ENCODE results near the gene IGSF5. TPM values are rescaled to one million over a fixed set of nuclear protein-coding genes. Genes with fewer than 3 reads are reported as not detected.
"Not testable (repeated sequence)": the region's sequence is repeated elsewhere in the genome, so short reads cannot be mapped to it uniquely, and the experiment has no call there.

Gene IGSF5
- total RNA-seq, 1 donor from 2014 or later, result not detected

DNA sequence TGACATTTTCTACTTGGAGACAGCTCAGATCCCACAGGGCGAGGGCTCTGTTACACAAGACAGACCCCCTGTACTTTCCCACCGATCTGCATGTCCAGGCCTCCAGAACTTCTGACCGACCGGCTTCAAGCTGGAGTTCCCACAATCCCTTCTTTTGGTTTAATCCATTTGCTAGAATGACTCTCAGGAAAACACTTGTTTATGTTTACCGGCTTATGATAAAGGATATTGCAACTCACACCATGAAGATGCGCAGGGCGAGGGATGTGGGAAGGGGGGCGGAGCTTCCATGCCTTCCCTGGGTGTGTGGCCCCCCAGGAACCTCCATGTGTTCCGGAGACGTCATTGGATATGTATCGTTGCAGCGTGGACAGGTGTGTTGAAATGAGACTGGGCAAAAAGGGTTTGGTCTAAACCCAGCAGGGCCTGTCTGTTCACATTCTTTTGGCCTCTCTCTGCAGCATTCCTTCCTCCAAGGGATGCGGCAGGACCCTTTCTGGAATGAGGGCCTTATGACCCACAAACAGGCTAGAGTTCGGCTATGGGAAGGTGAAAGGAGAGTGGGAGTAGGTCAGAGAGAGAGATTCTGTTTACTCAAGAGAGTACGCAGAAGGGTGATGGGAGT is 7.5 kb upstream of the IGSF5 start:
- DNase-seq (ENCODE audit: low spot score), result no peak

DNA sequence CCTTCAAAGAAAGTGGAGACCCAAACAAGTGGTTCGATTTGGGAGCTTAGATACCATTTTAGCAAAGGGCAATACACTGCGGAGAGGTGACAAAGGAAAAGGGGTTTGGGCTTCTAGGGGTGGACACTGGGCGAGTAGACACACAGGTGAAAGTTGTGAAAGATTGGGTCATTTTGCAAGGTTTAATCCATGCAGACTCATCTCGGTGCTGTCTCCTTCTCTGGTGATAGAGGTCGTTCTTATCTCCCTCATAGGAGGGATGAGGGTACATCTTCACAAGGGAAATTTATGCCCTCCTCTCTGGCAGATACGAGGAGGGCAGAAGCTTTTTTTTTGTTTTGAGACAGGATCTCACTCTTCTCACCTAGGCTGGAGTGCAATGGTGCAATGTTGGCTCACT is 6.4 kb upstream of the IGSF5 start:
- no peak for DNase-seq (ENCODE audit: low spot score)

DNA sequence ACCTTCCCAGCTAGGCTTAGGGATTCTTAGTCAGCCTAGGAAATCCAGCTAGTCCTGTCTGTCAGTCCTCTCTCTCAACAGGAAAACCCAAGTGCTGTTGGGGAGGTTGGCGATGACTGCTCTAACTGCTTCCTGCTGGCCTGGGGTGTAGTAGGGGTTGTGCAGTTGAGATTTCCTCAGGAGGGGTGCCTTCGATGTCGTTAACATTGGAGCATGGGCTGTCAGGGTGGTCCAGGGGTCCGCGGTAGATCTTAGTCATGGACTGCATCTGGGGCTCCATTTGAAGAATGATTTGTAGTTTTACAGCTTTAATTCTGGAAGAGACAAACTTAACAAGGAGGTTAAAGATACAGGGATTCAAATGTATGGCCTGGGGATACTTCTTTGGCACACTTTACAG is 5.5 kb upstream of the IGSF5 start:
- DNase-seq (ENCODE audit: low spot score), result not testable (repeated sequence)

DNA sequence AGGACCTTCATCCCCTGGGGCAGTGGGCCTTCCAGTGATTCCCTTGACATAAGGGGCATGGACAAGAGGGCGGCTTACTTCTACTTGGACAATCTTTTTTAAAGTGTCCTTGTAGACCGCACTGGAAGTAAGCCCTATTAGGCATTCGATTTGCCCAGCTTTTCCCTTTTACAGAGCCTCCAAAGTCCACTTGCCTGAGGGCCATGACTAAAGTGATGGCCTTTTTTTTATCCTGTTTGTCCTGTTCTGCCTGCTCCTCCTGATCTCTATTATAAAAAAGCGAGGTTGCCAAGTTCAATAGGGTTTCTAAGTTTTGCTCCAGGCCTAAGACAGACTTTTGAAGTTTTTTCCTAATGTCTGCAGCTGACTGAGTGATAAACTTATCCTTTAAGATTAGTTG is 2.4 kb upstream of the IGSF5 start:
- DNase-seq (ENCODE audit: low spot score), result not testable (repeated sequence)

DNA sequence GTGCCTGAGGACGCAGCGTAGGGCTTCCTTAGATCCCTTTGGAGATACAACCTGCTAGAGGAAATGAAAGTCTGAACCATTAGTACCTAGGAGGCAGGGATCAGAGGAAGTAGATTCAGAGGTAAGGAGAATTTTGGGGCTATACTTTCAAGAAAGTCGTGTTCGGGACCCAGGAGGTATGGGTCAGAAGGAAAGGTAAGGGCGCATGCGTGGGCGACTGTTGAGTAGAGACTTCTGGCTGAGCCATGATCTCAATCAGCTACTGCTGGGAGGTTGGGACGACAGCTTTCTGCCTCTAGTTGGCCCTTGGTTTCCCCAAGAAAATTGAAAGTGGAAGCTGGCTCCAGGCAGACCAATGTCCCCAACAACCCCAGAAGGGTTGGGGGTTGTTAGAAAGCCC is 349 bp downstream of the IGSF5 start:
- not testable (repeated sequence) for DNase-seq (ENCODE audit: low spot score)

DNA sequence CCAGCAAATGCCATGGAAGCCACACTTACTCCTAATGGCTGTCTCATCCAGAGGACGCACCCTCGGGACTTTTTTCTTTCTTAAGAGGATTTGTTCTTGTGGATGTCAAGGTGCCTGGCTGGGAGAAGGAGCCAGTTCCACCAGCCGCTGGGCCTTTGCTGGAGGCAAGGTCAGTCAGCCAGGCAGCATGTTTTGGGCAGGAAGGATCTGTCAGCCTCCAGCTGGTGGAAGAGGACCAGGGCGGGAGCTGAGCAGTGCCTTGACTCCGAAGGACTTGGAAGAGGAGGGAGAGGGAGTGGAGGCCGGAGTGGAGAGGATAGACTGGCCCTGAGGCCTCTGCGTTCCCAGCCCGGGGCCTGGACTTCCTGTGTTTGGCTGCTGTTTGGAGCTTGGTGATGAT is 5.7 kb downstream of the IGSF5 start:
- no peak for DNase-seq (ENCODE audit: low spot score)

DNA sequence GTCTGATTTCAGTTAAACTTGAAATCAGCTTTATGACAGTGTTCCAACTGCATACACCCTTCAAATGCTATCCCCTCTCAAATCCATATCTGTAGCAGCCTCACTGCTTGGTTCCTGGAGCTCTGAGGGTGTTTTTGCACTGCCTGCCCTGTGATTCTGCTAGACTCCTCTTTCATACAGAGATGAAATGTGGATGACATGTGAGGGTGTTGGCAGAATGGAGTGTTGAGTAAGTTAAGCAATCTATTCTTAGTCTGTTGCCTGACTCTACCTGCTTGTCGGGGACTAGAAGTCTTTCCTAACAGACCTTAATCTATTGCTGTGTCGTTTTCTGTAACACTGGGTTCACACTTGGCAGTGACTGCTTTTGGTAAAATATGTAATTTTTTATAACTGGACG is 9.8 kb downstream of the IGSF5 start:
- DNase-seq (ENCODE audit: low spot score), result no peak

DNA sequence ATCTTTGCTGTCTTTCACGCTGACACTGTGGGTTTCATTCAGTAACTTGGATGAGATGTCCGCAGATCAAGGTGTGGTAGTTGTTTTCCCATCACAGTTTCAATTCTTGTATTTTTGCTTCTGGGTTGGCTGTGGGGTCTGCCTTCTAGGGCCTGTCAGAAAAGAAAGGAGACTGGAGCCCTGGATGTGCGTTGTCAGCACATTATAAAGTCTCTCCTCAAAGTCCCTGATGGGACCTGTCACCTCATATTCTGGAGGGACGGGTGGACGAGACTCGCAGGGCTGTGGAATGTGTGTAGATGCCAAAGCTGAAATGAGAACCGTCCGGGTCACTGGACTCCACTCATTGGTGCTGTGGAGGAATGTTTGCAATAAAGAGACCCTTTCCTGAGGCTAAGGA is 11.3 kb downstream of the IGSF5 start:
- DNase-seq (ENCODE audit: low spot score), result no peak

DNA sequence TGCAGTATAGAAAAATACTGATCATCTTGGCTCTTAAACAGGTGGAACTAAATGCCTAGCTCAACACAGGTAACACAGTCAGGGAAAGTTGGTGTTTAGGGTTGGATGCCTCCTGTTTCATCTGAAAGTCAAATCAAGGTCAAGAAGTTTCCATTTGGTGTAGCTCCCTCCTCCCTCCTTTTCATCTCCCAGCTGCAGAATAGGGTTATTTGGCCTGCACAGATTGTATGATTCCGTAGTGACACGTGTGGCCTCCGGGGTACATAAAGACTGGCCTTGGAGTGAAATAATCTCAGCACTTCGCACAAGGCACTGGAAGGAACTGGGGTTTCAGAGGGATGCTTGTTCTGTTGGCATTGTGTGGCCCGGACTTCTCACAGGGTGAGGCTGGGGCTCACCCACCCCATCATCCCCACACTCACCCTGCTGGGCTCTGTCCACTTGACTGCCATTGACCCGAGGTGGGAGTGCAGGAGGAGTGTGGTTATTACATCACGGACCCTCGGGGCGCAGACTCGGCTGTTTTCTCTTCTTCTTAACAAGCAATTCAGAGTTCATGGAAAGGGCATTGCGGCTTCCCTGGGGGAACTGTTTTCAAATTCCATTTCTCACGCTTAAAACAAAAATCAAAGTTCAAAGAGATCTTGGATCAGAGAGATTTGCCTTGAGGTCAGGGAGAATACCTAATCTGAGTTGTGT is 18.4 kb downstream of the IGSF5 start:
- DNase-seq (ENCODE audit: low spot score), result no peak

DNA sequence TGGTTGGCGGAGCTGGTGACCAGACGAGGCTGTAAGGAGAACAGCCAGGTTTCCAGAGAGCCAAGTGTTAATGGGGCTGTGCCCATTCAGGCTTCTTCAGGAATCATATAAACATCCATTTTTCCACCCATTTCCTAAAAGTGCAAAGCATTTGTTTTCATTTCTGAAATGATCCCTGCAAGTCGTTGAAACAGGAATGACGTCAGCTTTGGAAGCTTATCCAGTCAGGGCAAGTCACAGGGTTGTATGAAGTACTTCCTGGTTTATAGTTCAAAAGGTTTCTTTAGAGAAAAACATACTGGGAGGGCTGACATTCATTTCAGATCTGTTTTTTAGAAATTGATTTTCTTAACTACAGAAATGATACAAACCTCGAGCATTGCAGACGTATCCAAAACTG is 29.2 kb downstream of the IGSF5 start:
- no peak for DNase-seq (ENCODE audit: low spot score)

DNA sequence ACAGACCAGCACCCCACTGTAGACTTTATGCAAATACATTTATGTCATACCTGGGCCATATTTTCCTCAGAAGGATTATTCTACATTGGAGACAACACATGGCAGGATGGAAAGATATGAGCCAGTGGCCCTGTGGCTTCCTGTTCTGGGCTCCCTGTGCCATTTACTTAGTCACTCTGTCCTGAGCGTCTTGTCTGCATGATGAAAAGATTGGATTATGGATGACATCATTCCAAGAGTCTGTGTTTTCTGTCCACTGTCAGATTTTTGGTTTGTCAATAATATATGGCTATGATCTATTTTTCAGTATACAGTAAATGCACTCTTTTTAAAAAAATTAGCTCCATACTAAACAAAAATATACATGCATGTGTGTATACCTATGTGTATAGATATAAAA is 30.8 kb downstream of the IGSF5 start:
- DNase-seq (ENCODE audit: low spot score), result no peak

DNA sequence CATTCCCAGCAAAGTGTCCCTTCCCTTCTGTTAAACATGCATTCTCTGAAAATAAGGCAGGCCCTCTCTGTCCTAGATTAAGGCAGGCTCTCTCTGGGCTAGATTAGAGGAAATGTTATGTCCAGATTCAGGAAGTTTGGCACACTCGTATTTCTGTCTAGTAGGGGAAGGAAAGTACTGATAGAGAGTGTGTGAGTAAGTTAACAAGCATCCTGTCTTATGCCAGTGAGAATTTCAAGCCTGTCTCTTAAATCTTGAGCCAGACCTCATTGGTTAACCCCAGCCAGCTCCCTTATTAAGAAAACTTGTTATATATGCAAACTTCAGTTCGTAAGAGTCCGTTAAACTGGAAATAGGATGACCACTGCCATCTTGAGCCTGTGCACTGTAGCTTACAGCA is 31.6 kb downstream of the IGSF5 start:
- DNase-seq (ENCODE audit: low spot score), result no peak

DNA sequence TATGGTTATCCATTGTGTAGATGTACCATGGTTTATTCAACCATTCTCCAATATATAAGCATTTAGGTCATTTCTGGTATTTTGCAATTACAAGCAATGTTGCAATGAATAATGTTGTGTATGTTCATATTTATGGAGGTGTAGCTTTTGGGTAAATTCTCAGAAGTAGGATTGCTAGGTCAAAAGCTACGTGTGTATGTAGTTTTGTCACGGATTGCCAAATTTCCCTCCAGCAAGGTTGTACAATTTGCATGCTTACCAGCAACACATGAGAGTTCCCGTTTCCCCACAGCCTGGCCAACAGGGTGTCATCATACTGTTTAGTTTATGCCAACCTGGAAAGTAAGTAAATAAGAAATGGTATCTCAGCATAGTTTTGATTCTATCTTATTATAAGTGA is 36.3 kb downstream of the IGSF5 start:
- no peak for DNase-seq (ENCODE audit: low spot score)

DNA sequence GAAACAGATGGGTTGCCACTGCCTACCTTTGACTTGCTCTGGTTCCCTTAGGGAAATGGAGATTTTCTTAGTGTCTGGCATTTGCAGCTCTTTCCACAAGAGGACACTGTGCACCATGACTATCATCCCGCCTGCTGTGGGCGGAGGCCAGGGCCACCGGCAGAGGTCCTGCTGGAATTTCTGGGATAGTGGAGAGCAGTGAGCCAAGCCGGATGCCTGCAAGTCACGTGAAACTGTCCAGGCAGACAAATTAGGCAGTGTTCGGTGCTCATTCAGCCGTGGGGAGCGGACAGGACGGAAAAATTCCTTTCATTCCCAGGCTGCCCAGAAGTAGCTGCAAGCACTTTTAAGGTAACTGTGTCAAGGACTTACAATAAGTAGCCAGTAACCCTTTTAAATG is 43.4 kb downstream of the IGSF5 start:
- DNase-seq (ENCODE audit: low spot score), result no peak

DNA sequence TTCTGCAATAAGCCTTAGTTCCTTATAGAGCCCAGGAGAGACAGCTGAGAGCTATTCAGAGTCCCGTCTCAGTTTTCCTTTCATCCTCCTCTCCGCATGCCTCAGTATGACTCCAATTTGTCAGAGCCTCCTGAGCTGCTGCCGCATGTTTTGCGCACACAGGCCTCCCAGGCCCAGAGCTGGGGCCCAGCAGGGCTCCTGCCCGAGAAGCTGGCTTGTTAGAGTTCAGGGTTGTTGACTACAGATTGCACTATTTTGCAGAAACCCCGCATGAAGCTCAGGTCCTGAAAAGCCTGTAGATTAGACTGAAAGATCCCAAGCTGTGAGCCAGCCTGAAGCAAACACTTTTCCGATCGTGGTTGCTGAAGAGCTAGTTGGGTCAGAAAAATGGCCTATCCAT is 51.5 kb downstream of the IGSF5 start:
- DNase-seq (ENCODE audit: low spot score), result no peak

DNA sequence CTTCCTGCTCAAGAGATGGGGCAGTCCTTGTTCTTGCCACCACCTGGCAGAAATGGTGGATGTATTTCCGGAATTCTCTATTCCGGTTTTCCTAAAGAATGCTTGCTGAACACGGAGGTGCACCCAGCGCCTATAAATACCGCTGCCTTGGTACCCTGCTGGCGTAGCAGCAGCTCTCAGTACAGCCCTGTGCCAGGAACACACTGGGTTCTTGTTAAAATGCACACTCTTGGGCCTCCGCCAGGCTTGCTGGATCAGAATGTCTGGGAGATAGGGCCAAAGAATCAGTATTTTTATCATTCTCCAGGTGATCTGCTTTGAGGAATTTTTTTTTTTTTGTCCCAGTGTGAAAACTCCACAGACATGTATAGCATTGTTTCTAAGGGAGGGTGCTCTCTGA is 54.2 kb downstream of the IGSF5 start:
- DNase-seq (ENCODE audit: low spot score), result no peak

DNA sequence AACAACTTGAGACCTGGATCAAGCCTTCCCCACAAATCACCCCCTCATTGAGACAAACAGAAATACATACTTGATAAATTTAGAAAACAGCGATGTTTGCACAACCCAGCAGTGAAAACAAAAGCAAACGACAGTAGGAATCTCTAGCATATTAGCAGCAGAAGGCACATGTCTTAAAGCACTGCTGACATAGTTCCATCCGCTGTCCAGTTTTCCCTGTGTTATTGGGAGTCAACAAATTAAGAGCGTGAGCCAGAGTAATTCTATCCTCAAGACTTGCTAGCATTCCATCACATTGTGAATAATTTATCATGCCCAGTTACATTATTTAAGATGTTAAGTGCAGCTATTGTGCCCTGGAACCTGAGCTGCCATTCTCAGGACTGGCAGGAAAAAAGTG is 55.3 kb downstream of the IGSF5 start:
- no peak for DNase-seq (ENCODE audit: low spot score)

DNA sequence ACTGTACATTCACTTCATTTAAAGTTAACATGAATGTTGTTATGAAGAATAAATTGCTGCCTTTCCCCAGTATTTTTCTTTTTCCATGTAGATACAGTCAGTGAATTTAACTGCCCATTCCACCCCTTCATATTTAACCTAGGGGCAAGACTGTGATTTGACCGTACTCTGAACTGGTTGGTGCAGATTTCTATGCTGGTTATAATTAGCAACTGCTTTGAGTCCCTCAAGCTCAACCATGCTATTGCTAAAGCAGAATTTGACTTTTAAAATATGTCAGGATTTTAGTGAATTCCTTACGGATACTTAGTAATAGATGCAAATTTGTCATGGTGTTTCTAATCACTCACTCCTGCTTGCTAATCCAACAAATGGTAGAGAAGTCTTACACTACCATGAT is 57.2 kb downstream of the IGSF5 start:
- no peak for DNase-seq (ENCODE audit: low spot score)

DNA sequence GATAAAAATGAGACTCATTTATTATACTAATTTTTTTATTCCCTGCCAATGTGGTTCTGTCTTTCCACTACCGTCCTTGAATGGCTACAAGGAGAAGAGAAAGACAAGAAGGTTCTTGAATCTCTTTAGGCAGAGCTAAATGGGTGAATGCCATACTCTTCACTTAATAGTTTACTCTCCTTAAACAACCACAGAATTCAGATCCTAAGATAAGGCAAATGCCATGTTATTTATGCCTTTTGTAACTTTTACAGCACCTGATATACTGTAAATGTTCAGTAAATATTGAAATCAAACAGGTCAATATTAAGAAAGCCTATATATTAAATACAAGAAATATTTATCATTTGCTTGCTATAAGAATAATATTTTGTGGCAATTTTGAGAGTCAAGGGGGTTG is 58.4 kb downstream of the IGSF5 start:
- DNase-seq (ENCODE audit: low spot score), result no peak

DNA sequence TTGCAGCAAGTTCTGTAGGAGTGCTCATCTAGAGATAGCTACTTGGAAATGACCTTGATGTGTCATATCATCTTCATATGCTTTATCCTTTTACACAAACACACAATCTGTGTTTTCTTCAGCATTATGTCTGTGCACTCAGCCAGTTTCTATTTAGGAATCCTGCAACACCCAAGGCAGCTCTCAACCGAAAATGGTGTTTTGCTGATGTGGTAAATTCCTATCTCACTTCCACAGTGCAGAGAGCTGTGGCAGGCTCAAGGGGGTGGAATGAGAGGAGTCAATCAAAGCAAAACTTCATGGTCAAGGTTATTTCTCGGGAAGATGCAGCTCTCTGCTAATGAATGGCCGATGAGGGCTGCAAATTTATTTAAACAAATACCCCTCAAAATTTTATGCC is 59.3 kb downstream of the IGSF5 start:
- no peak for DNase-seq (ENCODE audit: low spot score)

DNA sequence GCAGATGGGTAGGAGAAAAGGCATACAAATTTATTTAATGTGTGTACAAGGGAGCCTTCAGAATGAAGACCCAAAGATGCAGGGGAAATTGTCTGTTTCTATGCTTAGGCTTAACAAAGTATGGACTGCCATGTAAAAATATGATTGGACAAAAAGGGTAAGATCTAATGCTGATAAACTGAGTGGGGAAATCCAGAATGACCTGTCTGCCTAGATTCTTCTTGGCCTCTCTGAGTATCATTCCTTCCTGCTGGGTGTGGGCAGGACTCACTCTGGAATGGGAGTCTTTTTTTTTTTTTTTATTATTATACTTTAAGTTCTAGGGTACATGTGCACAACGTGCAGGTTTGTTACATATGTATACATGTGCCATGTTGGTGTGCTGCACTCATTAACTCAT is 61.0 kb downstream of the IGSF5 start:
- DNase-seq (ENCODE audit: low spot score), result no peak

DNA sequence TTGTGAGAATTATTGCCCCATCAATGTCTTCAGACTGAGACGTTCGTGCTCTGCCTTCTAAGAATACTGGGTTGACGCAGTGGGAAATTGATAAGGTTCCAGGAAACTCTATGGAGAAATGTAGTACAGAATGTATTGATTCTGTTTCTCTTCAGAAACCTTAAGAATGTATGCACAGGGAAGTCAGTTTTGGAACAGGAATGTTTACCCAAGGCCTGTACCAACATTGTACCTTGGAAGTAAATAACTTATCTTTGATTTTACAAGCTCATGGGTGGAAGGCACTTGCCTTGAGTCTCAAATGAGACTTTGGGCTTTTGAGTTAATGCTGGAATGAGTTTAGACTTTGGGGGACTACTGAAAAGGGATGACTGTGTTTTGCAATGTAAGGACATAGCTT is 62.8 kb downstream of the IGSF5 start:
- DNase-seq (ENCODE audit: low spot score), result no peak

DNA sequence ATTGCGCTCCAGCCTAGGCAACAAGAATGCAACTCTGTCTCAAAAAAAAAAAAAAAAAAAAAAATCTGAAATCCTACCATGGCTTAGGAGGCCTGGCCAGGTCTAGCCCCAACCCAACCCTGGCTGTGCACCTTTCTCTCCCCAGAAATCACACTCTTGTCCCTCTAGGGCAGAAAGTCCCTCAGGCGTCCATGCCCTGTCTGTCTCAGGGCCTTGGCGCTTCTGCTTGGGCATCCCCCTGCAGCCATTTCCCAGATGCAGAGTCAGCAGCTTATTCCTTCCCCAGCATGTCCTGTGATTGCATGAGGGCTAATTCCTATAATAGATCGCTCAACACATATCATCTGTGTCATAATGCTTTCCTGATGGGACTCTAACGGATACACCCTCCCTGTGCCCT is 65.0 kb downstream of the IGSF5 start:
- DNase-seq (ENCODE audit: low spot score), result no peak

DNA sequence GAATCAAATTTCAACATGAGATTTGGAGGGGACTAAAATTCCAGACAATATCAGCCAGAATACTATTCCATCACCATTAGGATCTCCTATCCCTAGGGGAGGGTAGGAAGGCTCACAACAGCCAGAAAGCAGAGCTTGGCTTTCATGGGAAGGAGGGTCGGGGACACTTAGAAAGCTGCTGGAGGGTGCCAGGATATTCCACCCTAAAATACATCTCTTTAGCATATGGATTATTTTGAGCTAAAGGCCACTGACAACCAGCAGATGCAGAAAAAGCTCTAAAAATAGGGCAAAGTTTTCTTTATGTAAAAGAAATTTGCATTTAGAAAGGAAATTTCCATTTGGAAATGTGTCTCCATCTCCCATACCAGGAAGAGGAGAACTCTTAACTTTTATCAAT is 68.0 kb downstream of the IGSF5 start:
- DNase-seq (ENCODE audit: low spot score), result no peak
